Adrenal gland (tissue), 5 donors: ENCODE results near the gene CEP112.
"Not testable (repeated sequence)": the region's sequence is repeated elsewhere in the genome, so short reads cannot be mapped to it uniquely, and the experiment has no call there.

ENCODE experiments used
- POLR2A ChIP-seq, 2 donors: fragments of 450-650 bp; IDR thresholded peaks; one replicate each; pipeline ENCODE4 v1.6.1; 2017; ENCODE audit warnings: antibody characterized with exemption in 2 of 2, mild to moderate bottlenecking in 2 of 2, moderate library complexity in 1 of 2
- TF ChIP-seq, protein P1 (sequence below), 6 experiments: fragments of 450-650 bp in 4 of 6; fragments of 200-600 bp in 2 of 6; sonication (generic) in 1 of 6; IDR thresholded peaks; 1 replicate in 5 of 6; 2 replicates in 1 of 6; pipeline versions ENCODE4 v1.5.1 to v1.8.0; 2016 to 2021; ENCODE audit warnings: antibody characterized with exemption in 6 of 6, mild to moderate bottlenecking in 2 of 6, moderate library complexity in 1 of 6
- donor health status: DM: no; HTN: no; CAD: no.

DNA sequence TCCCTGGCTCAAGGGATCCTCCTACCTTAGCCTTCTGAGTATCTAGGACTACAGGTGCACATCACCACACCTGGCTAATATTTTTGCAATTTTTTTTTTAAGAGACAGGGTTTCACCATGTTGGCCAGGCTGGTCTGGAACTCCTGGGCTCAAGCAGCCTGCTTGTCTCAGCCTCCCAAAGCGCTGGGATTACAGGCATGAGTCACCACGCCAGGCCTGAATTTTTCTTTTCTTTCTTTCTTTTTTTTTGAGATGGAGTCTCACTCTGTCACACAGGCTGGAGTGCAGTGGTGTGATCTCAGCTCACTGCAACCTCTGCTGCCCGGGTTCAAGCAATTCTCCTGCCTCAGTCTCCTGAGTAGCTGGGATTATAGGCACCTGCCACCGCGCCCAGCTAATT lies 510.2 kb downstream of the CEP112 start:
- TF ChIP-seq, protein P1, sequence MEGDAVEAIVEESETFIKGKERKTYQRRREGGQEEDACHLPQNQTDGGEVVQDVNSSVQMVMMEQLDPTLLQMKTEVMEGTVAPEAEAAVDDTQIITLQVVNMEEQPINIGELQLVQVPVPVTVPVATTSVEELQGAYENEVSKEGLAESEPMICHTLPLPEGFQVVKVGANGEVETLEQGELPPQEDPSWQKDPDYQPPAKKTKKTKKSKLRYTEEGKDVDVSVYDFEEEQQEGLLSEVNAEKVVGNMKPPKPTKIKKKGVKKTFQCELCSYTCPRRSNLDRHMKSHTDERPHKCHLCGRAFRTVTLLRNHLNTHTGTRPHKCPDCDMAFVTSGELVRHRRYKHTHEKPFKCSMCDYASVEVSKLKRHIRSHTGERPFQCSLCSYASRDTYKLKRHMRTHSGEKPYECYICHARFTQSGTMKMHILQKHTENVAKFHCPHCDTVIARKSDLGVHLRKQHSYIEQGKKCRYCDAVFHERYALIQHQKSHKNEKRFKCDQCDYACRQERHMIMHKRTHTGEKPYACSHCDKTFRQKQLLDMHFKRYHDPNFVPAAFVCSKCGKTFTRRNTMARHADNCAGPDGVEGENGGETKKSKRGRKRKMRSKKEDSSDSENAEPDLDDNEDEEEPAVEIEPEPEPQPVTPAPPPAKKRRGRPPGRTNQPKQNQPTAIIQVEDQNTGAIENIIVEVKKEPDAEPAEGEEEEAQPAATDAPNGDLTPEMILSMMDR (IDR thresholded peaks at IDR 0.05), result not testable (repeated sequence)
- TF ChIP-seq POLR2A (IDR thresholded peaks at IDR 0.05), result not testable (repeated sequence)
